Esophagus muscularis mucosa (tissue), 4 donors: Measurements from ENCODE around the gene TCAIM. TPM values are rescaled to one million over a fixed set of nuclear protein-coding genes. Genes with fewer than 3 reads are reported as not detected.
A peak's percentile ranks its signal among the peaks of the same experiment; 100 is the strongest.
"Not testable (repeated sequence)": the region's sequence is repeated elsewhere in the genome, so short reads cannot be mapped to it uniquely, and the experiment has no call there.

Experiments
- DNase-seq: peaks from one replicate; pipeline ENCODE4 v3.0.0-alpha.2; 2017; ENCODE audit errors: extremely low spot score
- H3K27ac ChIP-seq, 4 donors: fragments of 200-600 bp; sonication (generic); replicated peaks in 1 of 4; 1 replicate in 3 of 4; 2 replicates in 1 of 4; pipeline ENCODE4 v1.5.1; 2016 to 2019; ENCODE audit warnings: mild to moderate bottlenecking in 1 of 4
- H3K27me3 ChIP-seq, 4 donors: fragments of 200-600 bp; sonication (generic); one replicate each; pipeline versions ENCODE4 v1.5.1 to v1.6.0; 2016 to 2019
- H3K36me3 ChIP-seq, 4 donors: fragments of 200-600 bp; sonication (generic); one replicate each; pipeline ENCODE4 v1.5.1; 2016 to 2019
- H3K4me1 ChIP-seq, 4 donors: fragments of 200-600 bp; sonication (generic); one replicate each; pipeline ENCODE4 v1.5.1; 2016 to 2019
- H3K4me3 ChIP-seq, 4 donors: fragments of 200-600 bp; sonication (generic); 1 replicate in 2 of 4; 2 replicates in 2 of 4; pipeline ENCODE4 v1.5.1; 2016 to 2019; ENCODE audit warnings: mild to moderate bottlenecking in 4 of 4, moderate library complexity in 1 of 4
- H3K9me3 ChIP-seq, 4 donors: fragments of 200-600 bp; sonication (generic); 1 replicate in 3 of 4; 2 replicates in 1 of 4; pipeline ENCODE4 v1.5.1; 2016 to 2019
- EP300 ChIP-seq: sonication (generic); formaldehyde crosslinking; IDR thresholded peaks from one replicate; pipeline ENCODE4 v1.6.1; 2017; ENCODE audit warnings: antibody characterized with exemption
- POLR2A ChIP-seq: fragments of 450-650 bp; IDR thresholded peaks from one replicate; pipeline ENCODE4 v1.6.1; 2017; ENCODE audit warnings: antibody characterized with exemption, moderate library complexity, mild to moderate bottlenecking, low read depth
- POLR2AphosphoS5 ChIP-seq, 2 donors: sonication (generic); formaldehyde crosslinking; IDR thresholded peaks; one replicate each; pipeline ENCODE4 v1.6.1; 2017; ENCODE audit warnings: antibody characterized with exemption in 2 of 2
- WGBS: methylation state at CpG from one replicate; pipeline ENCODE4 v1.1.5; 2018; 5-methylcytosine and 5-hydroxymethylcytosine counted together
- intact Hi-C: fragments of 100-400 bp; cut with DNase I; formaldehyde crosslinking; loops from one replicate; pipeline ENCODE4 v1.15.1; 2023
- total RNA-seq, 4 donors: library from RNA; depleted of rRNA; stranded (reverse); fragments of >200 nt; gene quantifications; one replicate each; pipeline versions ENCODE4 v1.1.0 to v1.2.1, GENCODE V29; 2016
- TF ChIP-seq, protein P1 (sequence below), 3 experiments: fragments of 200-600 bp in 2 of 3; fragments of 450-650 bp in 1 of 3; sonication (generic) in 2 of 3; IDR thresholded peaks; one replicate each; pipeline ENCODE4 v1.5.1; 2017 to 2019; ENCODE audit warnings: antibody characterized with exemption in 3 of 3, mild to moderate bottlenecking in 2 of 3, moderate library complexity in 1 of 3

The TCAIM gene
- total RNA-seq, 4 donors from 2014 or later, result 32.0 to 46.4 (median 36.5) TPM

DNA sequence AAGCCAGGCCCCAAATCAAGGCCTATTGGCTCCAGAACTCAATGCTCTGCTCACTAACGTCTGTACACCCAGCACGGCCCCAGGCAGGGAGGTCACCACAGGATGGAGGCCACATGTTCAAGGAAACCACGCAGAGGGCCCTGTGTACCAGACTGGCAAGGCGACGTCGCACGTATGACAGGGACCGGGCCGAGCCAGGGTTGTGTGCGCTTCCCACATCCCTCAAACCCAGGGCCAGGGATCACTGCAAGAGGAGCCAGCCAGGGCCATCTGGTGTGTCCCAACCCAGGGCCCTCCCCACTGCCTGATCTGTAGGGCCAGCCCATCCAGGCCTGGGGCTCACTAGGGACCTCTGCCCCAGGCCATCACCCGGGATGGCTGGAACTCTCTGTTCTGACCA, 76.9 kb downstream of the TCAIM start:
- WGBS, result 91% methylated on average over 11 of the region's 11 CpGs
- no peaks in the 10 kb centered on the region for H3K9me3 ChIP-seq
- no peak overlapping the region for H3K27ac ChIP-seq
- no peaks in the 10 kb centered on the region for H3K27me3 ChIP-seq
- DNase-seq, result peak; percentile 42
- H3K4me1 ChIP-seq, result no peaks in the 10 kb centered on the region
- H3K36me3 ChIP-seq, result no peaks in the 10 kb centered on the region
- TF ChIP-seq POLR2AphosphoS5 (IDR thresholded peaks at IDR 0.05), result no peak
- no peak for TF ChIP-seq POLR2A
- TF ChIP-seq EP300, result no peak
- TF ChIP-seq, protein P1, sequence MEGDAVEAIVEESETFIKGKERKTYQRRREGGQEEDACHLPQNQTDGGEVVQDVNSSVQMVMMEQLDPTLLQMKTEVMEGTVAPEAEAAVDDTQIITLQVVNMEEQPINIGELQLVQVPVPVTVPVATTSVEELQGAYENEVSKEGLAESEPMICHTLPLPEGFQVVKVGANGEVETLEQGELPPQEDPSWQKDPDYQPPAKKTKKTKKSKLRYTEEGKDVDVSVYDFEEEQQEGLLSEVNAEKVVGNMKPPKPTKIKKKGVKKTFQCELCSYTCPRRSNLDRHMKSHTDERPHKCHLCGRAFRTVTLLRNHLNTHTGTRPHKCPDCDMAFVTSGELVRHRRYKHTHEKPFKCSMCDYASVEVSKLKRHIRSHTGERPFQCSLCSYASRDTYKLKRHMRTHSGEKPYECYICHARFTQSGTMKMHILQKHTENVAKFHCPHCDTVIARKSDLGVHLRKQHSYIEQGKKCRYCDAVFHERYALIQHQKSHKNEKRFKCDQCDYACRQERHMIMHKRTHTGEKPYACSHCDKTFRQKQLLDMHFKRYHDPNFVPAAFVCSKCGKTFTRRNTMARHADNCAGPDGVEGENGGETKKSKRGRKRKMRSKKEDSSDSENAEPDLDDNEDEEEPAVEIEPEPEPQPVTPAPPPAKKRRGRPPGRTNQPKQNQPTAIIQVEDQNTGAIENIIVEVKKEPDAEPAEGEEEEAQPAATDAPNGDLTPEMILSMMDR (IDR thresholded peaks at IDR 0.05), result no peak
- intact Hi-C loops, result no loop called here
- no peak overlapping the region for H3K4me3 ChIP-seq

DNA sequence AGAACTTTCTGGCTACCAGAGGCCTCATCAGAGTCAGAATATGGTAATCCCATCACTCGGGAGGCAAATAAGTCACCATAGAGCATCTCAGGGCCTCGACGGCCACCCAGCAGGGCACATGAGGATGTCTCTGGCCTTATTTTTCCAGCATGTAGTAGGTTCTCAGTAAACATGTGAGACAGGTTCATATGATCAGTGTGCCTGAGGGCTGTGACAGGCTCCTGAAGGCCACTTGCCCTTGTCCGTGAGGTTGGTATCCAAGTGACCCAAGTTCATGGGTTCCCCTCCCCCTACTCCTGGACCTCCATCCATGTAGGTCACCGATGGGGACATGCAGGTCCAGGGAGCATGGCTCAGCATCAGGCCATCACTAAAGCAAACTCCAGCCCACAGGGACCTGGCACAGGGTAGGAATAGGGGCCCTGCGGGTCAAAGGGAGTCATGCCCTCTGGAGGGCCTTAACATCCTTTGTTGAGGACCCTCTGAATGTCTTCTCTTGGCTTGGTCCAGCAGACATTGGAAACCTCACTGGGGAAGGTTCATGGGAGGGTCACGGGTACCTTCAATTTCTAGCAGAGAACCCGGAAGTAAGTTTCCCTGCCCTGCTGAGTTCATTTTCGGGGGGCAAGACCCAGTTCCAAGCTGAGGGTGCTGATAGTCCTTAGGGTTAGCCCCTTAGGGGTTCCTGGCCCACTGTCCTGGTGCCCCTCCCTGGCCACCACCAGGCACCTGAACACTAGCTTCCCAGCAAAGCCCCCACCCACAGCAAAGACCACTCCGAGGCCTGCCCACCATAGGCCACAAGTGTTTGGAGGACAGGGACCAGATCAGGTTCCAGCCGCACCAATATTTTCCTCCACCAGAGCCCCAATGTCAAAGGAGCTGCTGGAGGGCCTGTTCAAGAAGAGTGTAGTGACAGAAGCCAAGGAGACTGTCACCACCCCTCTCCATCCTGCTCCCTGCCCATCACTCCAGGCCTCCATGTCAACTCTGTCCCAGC, 77.8 kb downstream of the TCAIM start:
- H3K4me1 ChIP-seq, result no peaks in the 10 kb centered on the region
- TF ChIP-seq, protein P1 (IDR thresholded peaks at IDR 0.05), result no peak
- TF ChIP-seq POLR2AphosphoS5 (IDR thresholded peaks at IDR 0.05), result no peak
- no peak for TF ChIP-seq EP300
- no peak for TF ChIP-seq POLR2A
- H3K27me3 ChIP-seq, result peaks cover 0 to 7% (median 0%) of the 10 kb centered on the region in 4 donors
- no peak overlapping the region for H3K27ac ChIP-seq
- no peaks in the 10 kb centered on the region for H3K9me3 ChIP-seq
- H3K4me3 ChIP-seq, result no peak overlapping the region
- 97% methylated on average over 5 of the region's 11 CpGs for WGBS
- peak; percentile 90 for DNase-seq
- intact Hi-C loops, result no loop called here
- H3K36me3 ChIP-seq, result no peaks in the 10 kb centered on the region

DNA sequence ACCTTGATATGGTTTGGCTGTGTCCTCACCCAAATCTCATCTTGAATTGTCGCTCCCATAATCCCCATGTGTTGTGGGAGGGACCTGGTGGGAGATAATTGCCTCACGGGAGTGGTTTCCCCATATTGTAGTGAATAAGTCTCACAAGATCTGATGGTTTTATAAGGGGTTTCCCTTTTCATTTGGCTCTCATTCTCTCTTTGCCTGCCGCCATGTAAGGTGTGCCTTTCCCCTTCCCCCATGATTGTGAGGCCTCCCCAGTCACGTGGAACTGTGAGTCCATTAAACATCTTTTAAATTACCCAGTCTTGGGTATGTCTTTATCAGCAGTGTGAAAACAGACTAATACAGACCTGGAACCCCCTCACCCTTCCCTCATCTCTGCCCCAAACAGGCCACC, 79.6 kb downstream of the TCAIM start:
- 92% methylated on average over 4 of the region's 4 CpGs for WGBS

DNA sequence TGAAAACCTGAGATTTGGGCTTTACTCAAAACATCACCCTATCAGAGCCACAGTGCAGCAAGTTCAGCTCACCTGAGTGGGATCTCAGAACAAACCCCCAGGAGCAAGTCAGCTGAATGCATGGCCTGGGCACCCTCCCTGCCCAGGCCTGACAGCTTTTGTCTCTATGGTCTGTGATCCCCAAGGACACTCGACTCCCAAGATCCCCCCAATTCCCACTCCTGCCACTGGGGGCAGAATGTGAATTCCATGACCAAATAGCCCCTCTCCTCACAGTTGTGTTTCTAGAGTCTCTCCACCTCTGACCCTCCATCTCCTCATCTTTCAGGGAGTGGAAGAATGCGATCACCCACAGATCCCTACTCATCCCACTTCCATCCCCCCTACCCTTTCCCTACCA, 80.0 kb downstream of the TCAIM start:
- 92% methylated on average over 2 of the region's 2 CpGs for WGBS
- H3K4me3 ChIP-seq, result no peak overlapping the region
- H3K27me3 ChIP-seq, result peaks cover 0 to 12% (median 0%) of the 10 kb centered on the region in 4 donors
- H3K4me1 ChIP-seq, result no peaks in the 10 kb centered on the region
- H3K27ac ChIP-seq, result no peak overlapping the region
- no peaks in the 10 kb centered on the region for H3K9me3 ChIP-seq
- intact Hi-C loops, result no loop called here
- no peak for TF ChIP-seq POLR2A
- TF ChIP-seq, protein P1 (IDR thresholded peaks at IDR 0.05), result peak in 1 of 3 experiments; percentile 10
- no peak for TF ChIP-seq POLR2AphosphoS5 (IDR thresholded peaks at IDR 0.05)
- TF ChIP-seq EP300, result no peak
- no peak for DNase-seq
- no peaks in the 10 kb centered on the region for H3K36me3 ChIP-seq

More for the DNA sequence above, 79.6 kb downstream of the TCAIM start:
- H3K36me3 ChIP-seq, H3K4me3 ChIP-seq, intact Hi-C loops, H3K4me1 ChIP-seq, DNase-seq, H3K9me3 ChIP-seq, H3K27ac ChIP-seq: not testable (repeated sequence)
- peaks cover 0 to 11% (median 0%) of the 10 kb centered on the region in 4 donors for H3K27me3 ChIP-seq

DNA sequence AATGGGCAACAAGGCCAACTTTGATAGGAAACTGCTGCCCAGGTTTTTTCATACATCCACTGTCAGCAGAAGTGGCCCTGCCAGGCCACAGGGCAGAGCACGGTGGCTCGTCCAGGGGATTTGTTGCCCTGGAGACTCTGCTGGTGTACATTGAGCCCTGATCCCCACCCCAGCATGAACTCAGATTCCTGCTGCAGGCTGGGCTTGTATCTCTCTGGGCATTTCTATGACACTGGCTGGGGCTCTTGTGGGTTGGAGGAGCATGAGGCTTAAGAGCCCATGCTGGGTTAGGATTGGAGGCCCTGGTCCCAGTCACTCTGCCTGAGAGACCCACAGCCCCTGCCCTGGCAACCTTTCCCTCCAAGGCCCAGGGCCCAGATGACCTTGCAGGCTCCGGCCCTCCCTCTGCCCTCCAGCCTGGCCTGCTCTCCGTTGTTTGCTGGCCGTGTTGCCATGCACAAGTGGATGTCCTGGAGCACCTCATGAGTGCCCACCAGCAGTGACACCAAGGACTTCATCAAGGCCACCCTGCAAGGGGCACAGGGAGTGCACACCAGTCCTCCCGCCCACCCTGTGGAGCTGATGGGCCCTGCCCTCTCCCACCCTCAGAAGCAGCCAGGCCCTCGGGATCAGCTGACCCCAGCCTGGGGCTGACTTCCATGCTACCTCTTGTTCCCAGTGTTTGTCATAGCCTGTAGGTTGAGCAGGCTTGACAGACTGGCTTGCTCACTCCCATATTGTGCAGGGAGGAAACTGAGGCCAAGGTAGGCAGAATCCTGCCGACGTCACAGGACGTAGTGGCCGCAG, 80.8 kb downstream of the TCAIM start:
- WGBS, result 95% methylated on average over 6 of the region's 11 CpGs
- Histone ChIP-seq H3K4me1 (no peaks in the 10 kb centered on the region), H3K36me3 (no peaks in the 10 kb centered on the region), H3K27ac (no peak overlapping the region), H3K4me3 (no peak overlapping the region), H3K27me3 (peaks cover 0 to 14% (median 0%) of the 10 kb centered on the region in 4 donors), H3K9me3 (no peaks in the 10 kb centered on the region)
- DNase-seq, result no peak
- TF ChIP-seq, protein P1 (IDR thresholded peaks at IDR 0.05), result no peak
- TF ChIP-seq POLR2AphosphoS5 (IDR thresholded peaks at IDR 0.05) (no peak), POLR2A (no peak), EP300 (no peak)
- intact Hi-C loops, result no loop called here
